T-helper 2 cell treated with Interferon-gamma antibody and Interleukin-4, amounts not matched to agents 5 μg/mL and 100 μg/mL, for 36 hours (primary cell): ENCODE data around the gene PRSS27.
"Not testable (repeated sequence)": the region's sequence is repeated elsewhere in the genome, so short reads cannot be mapped to it uniquely, and the experiment has no call there.

Experiments
- DNase-seq: peaks from one replicate; pipeline ENCODE4 v3.0.0; 2021; ENCODE audit warnings: low spot score
- H3K27ac Mint-ChIP-seq: one replicate; pipeline ENCODE4 v1.8.0; 2021; ENCODE audit warnings: mild to moderate bottlenecking, mixed read lengths
- H3K27me3 Mint-ChIP-seq: one replicate; pipeline ENCODE4 v1.8.0; 2021; ENCODE audit warnings: low read depth, mixed read lengths
- H3K36me3 Mint-ChIP-seq: one replicate; pipeline ENCODE4 v1.8.0; 2021; ENCODE audit warnings: low read depth, mixed read lengths
- H3K4me1 Mint-ChIP-seq: one replicate; pipeline ENCODE4 v1.8.0; 2021; ENCODE audit warnings: low read depth, mixed read lengths
- H3K4me3 Mint-ChIP-seq: one replicate; pipeline ENCODE4 v1.8.0; 2022; ENCODE audit warnings: mild to moderate bottlenecking, moderate library complexity, mixed read lengths
- H3K9me3 Mint-ChIP-seq: one replicate; pipeline ENCODE4 v1.8.0; 2021; ENCODE audit warnings: mixed read lengths

Gene PRSS27

GRCh38 chr16:2702871-2703745, 16.9 kb downstream of the PRSS27 start:
- no peak overlapping the region for H3K4me3 Mint-ChIP-seq
- no peak for DNase-seq
- H3K27me3 Mint-ChIP-seq, result no peaks in the 10 kb centered on the region
- H3K36me3 Mint-ChIP-seq, result peaks cover 4% of the 10 kb centered on the region
- H3K9me3 Mint-ChIP-seq, result no peaks in the 10 kb centered on the region
- H3K27ac Mint-ChIP-seq, result no peak overlapping the region
- no peaks in the 10 kb centered on the region for H3K4me1 Mint-ChIP-seq

GRCh38 chr16:2702438-2702825, 17.6 kb downstream of the PRSS27 start:
- Mint-ChIP-seq H3K36me3 (peaks cover 4% of the 10 kb centered on the region), H3K27ac (no peak overlapping the region), H3K4me1 (no peaks in the 10 kb centered on the region), H3K9me3 (no peaks in the 10 kb centered on the region), H3K4me3 (no peak overlapping the region), H3K27me3 (no peaks in the 10 kb centered on the region)
- no peak for DNase-seq

GRCh38 chr16:2701713-2702437, 18.1 kb downstream of the PRSS27 start:
- H3K4me1 Mint-ChIP-seq, result no peaks in the 10 kb centered on the region
- no peak overlapping the region for H3K4me3 Mint-ChIP-seq

GRCh38 chr16:2701272-2701671, 18.8 kb downstream of the PRSS27 start:
- Mint-ChIP-seq H3K27me3 (no peaks in the 10 kb centered on the region), H3K9me3 (no peaks in the 10 kb centered on the region), H3K36me3 (peaks cover 4% of the 10 kb centered on the region), H3K27ac (no peak overlapping the region), H3K4me3 (no peak overlapping the region), H3K4me1 (no peaks in the 10 kb centered on the region)
- no peak for DNase-seq

More at GRCh38 chr16:2701713-2702437, 18.1 kb downstream of the PRSS27 start:
- Mint-ChIP-seq H3K36me3 (peaks cover 4% of the 10 kb centered on the region), H3K27ac (no peak overlapping the region), H3K9me3 (no peaks in the 10 kb centered on the region), H3K27me3 (no peaks in the 10 kb centered on the region)
- DNase-seq, result no peak

- no peaks in the 10 kb centered on the region for H3K9me3 Mint-ChIP-seq
- no peak overlapping the region for H3K4me3 Mint-ChIP-seq
- no peak overlapping the region for H3K27ac Mint-ChIP-seq
- H3K36me3 Mint-ChIP-seq, result peaks cover 4% of the 10 kb centered on the region
- DNase-seq, result no peak
- no peaks in the 10 kb centered on the region for H3K4me1 Mint-ChIP-seq
- no peaks in the 10 kb centered on the region for H3K27me3 Mint-ChIP-seq
Measured at GRCh38 chr16:2700786-2701185, 19.2 kb downstream of the PRSS27 start.

- H3K27ac Mint-ChIP-seq, result no peak overlapping the region
- no peaks in the 10 kb centered on the region for H3K9me3 Mint-ChIP-seq
- no peak overlapping the region for H3K4me3 Mint-ChIP-seq
- peaks cover 4% of the 10 kb centered on the region for H3K36me3 Mint-ChIP-seq
- no peaks in the 10 kb centered on the region for H3K4me1 Mint-ChIP-seq
- DNase-seq, result no peak
- no peaks in the 10 kb centered on the region for H3K27me3 Mint-ChIP-seq
Measured at GRCh38 chr16:2699791-2700600, 20.0 kb downstream of the PRSS27 start.

GRCh38 chr16:2698965-2699750, 20.9 kb downstream of the PRSS27 start:
- Mint-ChIP-seq H3K27me3 (no peaks in the 10 kb centered on the region), H3K27ac (no peak overlapping the region), H3K4me1 (no peaks in the 10 kb centered on the region), H3K4me3 (no peak overlapping the region), H3K36me3 (peaks cover 4% of the 10 kb centered on the region), H3K9me3 (no peaks in the 10 kb centered on the region)
- no peak for DNase-seq

- Mint-ChIP-seq H3K4me1 (no peaks in the 10 kb centered on the region), H3K27ac (no peak overlapping the region), H3K4me3 (no peak overlapping the region), H3K36me3 (peaks cover 4% of the 10 kb centered on the region), H3K9me3 (no peaks in the 10 kb centered on the region), H3K27me3 (no peaks in the 10 kb centered on the region)
- DNase-seq, result no peak
Measured at GRCh38 chr16:2698103-2698870, 21.7 kb downstream of the PRSS27 start.

GRCh38 chr16:2697401-2697948, 22.5 kb downstream of the PRSS27 start:
- H3K4me3 Mint-ChIP-seq, result no peak overlapping the region
- H3K9me3 Mint-ChIP-seq, result no peaks in the 10 kb centered on the region
- H3K4me1 Mint-ChIP-seq, result no peaks in the 10 kb centered on the region
- no peak overlapping the region for H3K27ac Mint-ChIP-seq
- no peak for DNase-seq
- no peaks in the 10 kb centered on the region for H3K27me3 Mint-ChIP-seq
- peaks cover 4% of the 10 kb centered on the region for H3K36me3 Mint-ChIP-seq

- not testable (repeated sequence) for H3K27me3 Mint-ChIP-seq, H3K4me1 Mint-ChIP-seq, H3K27ac Mint-ChIP-seq, H3K9me3 Mint-ChIP-seq, H3K4me3 Mint-ChIP-seq, DNase-seq, H3K36me3 Mint-ChIP-seq
Measured at GRCh38 chr16:2696601-2697250, 23.3 kb downstream of the PRSS27 start.

DNA sequence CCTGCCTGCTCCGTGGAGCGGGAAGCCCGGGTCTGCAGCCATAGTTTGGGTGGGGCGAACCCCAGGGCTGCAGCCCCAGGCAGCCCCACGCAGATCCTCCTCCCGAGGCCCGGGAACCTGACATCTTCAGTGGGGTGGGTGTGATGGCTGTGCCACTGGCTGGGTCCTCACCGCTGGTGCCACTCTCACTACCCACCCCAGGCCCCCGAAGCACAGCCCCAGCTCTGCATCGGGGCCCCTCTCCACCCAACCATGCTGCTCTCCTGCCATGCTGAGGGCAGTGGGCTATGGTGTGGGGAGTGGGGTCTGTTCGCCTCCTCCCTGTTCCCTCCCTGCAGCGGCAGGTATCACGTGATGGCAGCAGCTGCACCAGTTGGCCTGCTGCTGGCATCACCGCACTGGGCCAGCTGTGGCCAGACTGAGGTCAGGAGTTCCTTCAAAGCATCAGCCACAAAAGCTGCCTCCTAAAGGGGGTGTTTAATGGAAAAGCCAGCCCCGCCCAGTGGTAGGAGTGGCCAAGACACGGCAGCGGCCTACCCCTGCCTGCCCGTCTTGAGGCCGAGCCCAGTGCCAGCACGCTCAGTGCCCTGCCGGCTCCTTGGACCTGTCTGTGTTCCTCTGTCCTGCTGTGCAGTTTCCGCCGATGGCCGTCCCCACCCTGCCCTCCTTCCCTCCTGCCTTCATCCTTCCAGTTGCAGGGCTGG, 26.9 kb downstream of the PRSS27 start:
- no peak for DNase-seq
- H3K4me3 Mint-ChIP-seq, result no peak overlapping the region
- peaks cover 7% of the 10 kb centered on the region for H3K36me3 Mint-ChIP-seq
- H3K9me3 Mint-ChIP-seq, result no peaks in the 10 kb centered on the region
- peaks cover 2% of the 10 kb centered on the region for H3K4me1 Mint-ChIP-seq
- no peak overlapping the region for H3K27ac Mint-ChIP-seq
- H3K27me3 Mint-ChIP-seq, result no peaks in the 10 kb centered on the region
